HepG2 (cell line): ENCODE results near the gene MT1M. TPM values are rescaled to one million over a fixed set of nuclear protein-coding genes. Genes with fewer than 3 reads are reported as not detected.

ENCODE experiments used
- ATAC-seq: fragments of 200-7000 bp; cut with Tn5 transposase; 3 replicates; pipeline ENCODE4 v1.9.1; 2020; ENCODE audit warnings: mild to moderate bottlenecking, moderate library complexity
- BruUV-seq: library from RNA; stranded (reverse); fragments of 400-500 nt; replicated peaks from 2 replicates; lab custom pipeline; 2021; lab: Mats Ljungman, UMichigan
- CTCF ChIA-PET: fragments of 300-600 bp; formaldehyde crosslinking; extraction: SDS; loops from one replicate; lab custom pipeline; 2021; ENCODE audit warnings: low total read pairs, inconsistent platforms, low intra/inter-chr PET ratio; lab: Yijun Ruan, JAX
- POLR2A ChIA-PET: fragments of 350-600 bp; sonication (Branson Sonifier 250); formaldehyde crosslinking; loops from one replicate; lab custom pipeline; 2020; ENCODE audit warnings: antibody characterized with exemption, inconsistent platforms; lab: Yijun Ruan, JAX
- DNase-seq: peaks from one replicate; pipeline ENCODE4 v3.0.0-alpha.2; 2015; ENCODE audit warnings: low spot score
- FAIRE-seq: peaks from 3 replicates; lab custom pipeline; 2011; peaks lifted over from hg19 to GRCh38; lab: Jason Lieb, UNC
- H2AFZ ChIP-seq: one replicate; pipeline ENCODE4 v1.6.1; 2011; ENCODE audit warnings: low read length, inconsistent platforms
- H3K27ac ChIP-seq: fragments of 300-600 bp; 3 replicates; pipeline ENCODE4 v1.8.0; 2011; ENCODE audit warnings: mixed run types, mild to moderate bottlenecking, mixed read lengths, low read length, inconsistent platforms; ENCODE audit not compliant: insufficient read depth; ENCODE audit errors: extremely low read length
- H3K27me3 ChIP-seq, 2 experiments: fragments of 200-600 bp in 1 of 2; 2 replicates in 1 of 2; 3 replicates in 1 of 2; pipeline versions ENCODE4 v1.6.0 to v1.8.0; 2011; ENCODE audit warnings: low read length in 2 of 2, mild to moderate bottlenecking in 2 of 2, moderate library complexity in 2 of 2, inconsistent platforms in 1 of 2; ENCODE audit not compliant: insufficient read depth in 2 of 2, control insufficient read depth in 1 of 2
- H3K36me3 ChIP-seq, 2 experiments: fragments of 200-600 bp in 1 of 2; replicated peaks in 1 of 2; 2 replicates in 1 of 2; 3 replicates in 1 of 2; pipeline versions ENCODE4 v1.5.1 to v1.8.0; 2011; ENCODE audit warnings: low read length in 2 of 2, inconsistent platforms in 1 of 2; ENCODE audit not compliant: insufficient read depth in 2 of 2, control insufficient read depth in 1 of 2
- H3K4me1 ChIP-seq: 2 replicates; pipeline ENCODE4 v1.5.1; 2012; ENCODE audit warnings: low read length, inconsistent platforms; ENCODE audit not compliant: insufficient read depth
- H3K4me2 ChIP-seq: 2 replicates; pipeline ENCODE4 v1.6.0; 2011; ENCODE audit warnings: low read depth, low read length, inconsistent platforms
- H3K4me3 ChIP-seq, 3 experiments: fragments of 200-600 bp in 1 of 3; sonication (generic), shearing (Covaris generic) in 1 of 3; replicated peaks in 1 of 3; 2 replicates each; pipeline ENCODE4 v1.5.1; 2011 to 2016; ENCODE audit warnings: low read length in 3 of 3, inconsistent platforms in 2 of 3, low read depth in 2 of 3, mild to moderate bottlenecking in 2 of 3, control low read depth in 1 of 3, mixed read lengths in 1 of 3; ENCODE audit not compliant: insufficient read depth in 1 of 3
- H3K79me2 ChIP-seq: one replicate; pipeline ENCODE4 v1.6.1; 2011; ENCODE audit warnings: low read length, inconsistent platforms; ENCODE audit not compliant: insufficient read depth
- H3K9ac ChIP-seq: 2 replicates; pipeline ENCODE4 v1.6.0; 2011; ENCODE audit warnings: mild to moderate bottlenecking, low read depth, low read length, inconsistent platforms; ENCODE audit not compliant: insufficient read depth
- H3K9me3 ChIP-seq: 2 replicates; pipeline ENCODE4 v1.5.1; 2012; ENCODE audit warnings: mild to moderate bottlenecking, low read length
- H4K20me1 ChIP-seq: 2 replicates; pipeline ENCODE4 v1.6.0; 2011; ENCODE audit warnings: inconsistent platforms, mild to moderate bottlenecking, low read length, moderate library complexity; ENCODE audit not compliant: insufficient read depth
- ATF4 ChIP-seq, 2 experiments: fragments of 450-650 bp in 1 of 2; sonication (generic) in 1 of 2; formaldehyde crosslinking; IDR thresholded peaks; 2 replicates each; pipeline versions ENCODE4 v1.5.0 to v1.8.0; 2020 to 2022; ENCODE audit warnings: mild to moderate bottlenecking in 1 of 2, missing genetic modification reagents in 1 of 2
- CBX2 ChIP-seq, 2 experiments: fragments of 200-600 bp in 1 of 2; sonication (generic); formaldehyde crosslinking in 1 of 2; IDR thresholded peaks; 2 replicates each; pipeline versions ENCODE4 v1.7.0 to v1.8.1; 2018 to 2022; ENCODE audit warnings: low read depth in 2 of 2, low read length in 1 of 2, mild to moderate bottlenecking in 1 of 2, missing genetic modification reagents in 1 of 2
- HDAC6 ChIP-seq: fragments of 200-600 bp; sonication (generic); IDR thresholded peaks from 2 replicates; pipeline ENCODE4 v1.7.0; 2017; ENCODE audit warnings: mild to moderate bottlenecking, antibody characterized with exemption, low read length, low read depth
- HES4 ChIP-seq: sonication (generic); formaldehyde crosslinking; IDR thresholded peaks from 2 replicates; pipeline ENCODE4 v1.9.0; 2021; ENCODE audit warnings: mild to moderate bottlenecking, missing genetic modification reagents, borderline replicate concordance
- HNF4G ChIP-seq, 2 experiments: sonication (generic) in 1 of 2; formaldehyde crosslinking in 1 of 2; IDR thresholded peaks; 2 replicates each; pipeline versions ENCODE4 v1.4.0 to v1.6.1; 2011 to 2020; ENCODE audit warnings: borderline replicate concordance in 2 of 2, low read depth in 2 of 2, mild to moderate bottlenecking in 2 of 2, low read length in 1 of 2, missing genetic modification reagents in 1 of 2, moderate library complexity in 1 of 2
- MNT ChIP-seq: fragments of 450-650 bp; IDR thresholded peaks from 2 replicates; pipeline ENCODE4 v1.6.1; 2016
- MTF2 ChIP-seq: sonication (generic); formaldehyde crosslinking; IDR thresholded peaks from 2 replicates; pipeline ENCODE4 v1.5.0; 2020; ENCODE audit warnings: missing genetic modification reagents, borderline replicate concordance
- NR2C2 ChIP-seq: sonication (generic); formaldehyde crosslinking; IDR thresholded peaks from 2 replicates; pipeline ENCODE4 v1.4.0; 2020; ENCODE audit warnings: missing genetic modification reagents, mild to moderate bottlenecking, moderate library complexity, borderline replicate concordance
- POGK ChIP-seq: sonication (generic); formaldehyde crosslinking; conservative IDR thresholded peaks from 2 replicates; pipeline ENCODE4 v1.8.0; 2022; ENCODE audit warnings: mild to moderate bottlenecking, moderate library complexity, missing genetic modification reagents
- RORA ChIP-seq: sonication (generic); formaldehyde crosslinking; IDR thresholded peaks from 2 replicates; pipeline ENCODE4 v1.5.0; 2020; ENCODE audit warnings: mild to moderate bottlenecking, missing genetic modification reagents, moderate library complexity
- SOX13 ChIP-seq, 3 experiments: fragments of 450-650 bp in 1 of 3; sonication (generic) in 1 of 3; formaldehyde crosslinking in 1 of 3; IDR thresholded peaks in 2 of 3; conservative IDR thresholded peaks in 1 of 3; 2 replicates each; pipeline versions ENCODE4 v1.5.0 to v1.6.1; 2016 to 2020; ENCODE audit warnings: antibody characterized with exemption in 1 of 3, mild to moderate bottlenecking in 1 of 3, missing compliant biosample characterization in 1 of 3, missing genetic modification reagents in 1 of 3, moderate library complexity in 1 of 3
- SOX6 ChIP-seq, 2 experiments: fragments of 450-650 bp in 1 of 2; sonication (generic) in 1 of 2; formaldehyde crosslinking in 1 of 2; IDR thresholded peaks; 2 replicates each; pipeline versions ENCODE4 v1.4.0 to v1.6.1; 2017 to 2020; ENCODE audit warnings: antibody characterized with exemption in 1 of 2, mild to moderate bottlenecking in 1 of 2, missing genetic modification reagents in 1 of 2
- ZNF549 ChIP-seq: sonication (generic); formaldehyde crosslinking; IDR thresholded peaks from 2 replicates; pipeline ENCODE4 v1.5.0; 2020; ENCODE audit warnings: missing genetic modification reagents
- ZNF577 ChIP-seq: sonication (generic); formaldehyde crosslinking; IDR thresholded peaks from 2 replicates; pipeline ENCODE4 v1.4.0; 2020; ENCODE audit warnings: mild to moderate bottlenecking, low read depth, missing genetic modification reagents, borderline replicate concordance
- ZNF761 ChIP-seq: sonication (generic); formaldehyde crosslinking; conservative IDR thresholded peaks from 2 replicates; pipeline ENCODE4 v1.4.0; 2020; ENCODE audit warnings: mild to moderate bottlenecking, missing genetic modification reagents
- ZNF839 ChIP-seq: sonication (generic); formaldehyde crosslinking; IDR thresholded peaks from 2 replicates; pipeline ENCODE4 v1.4.0; 2020; ENCODE audit warnings: missing genetic modification reagents, mild to moderate bottlenecking, borderline replicate concordance
- WGBS: methylation state at CpG from one replicate; pipeline ENCODE4 v1.1.6; 2017; ENCODE audit warnings: low lambda C conversion rate; 5-methylcytosine and 5-hydroxymethylcytosine counted together
- in situ Hi-C: cut with HindIII; loops from 2 replicates; pipeline ENCODE4 v1.10.0; 2017; ENCODE audit warnings: low pct_unique_long_range_greater_than_20kb; ENCODE audit not compliant: extremely low pct_ligation_motif_present
- intact Hi-C: fragments of 100-400 bp; cut with micrococcal nuclease; formaldehyde crosslinking; loops from one replicate; pipeline ENCODE4 v1.10.0; 2022; ENCODE audit not compliant: unreplicated experiment
- polyA plus RNA-seq, 8 experiments: library from polyadenylated mRNA; depleted of rRNA in 3 of 8; stranded (reverse) in 7 of 8; unstranded in 1 of 8; fragments of >200 nt; fragmentation: Illumina TruSeq in 4 of 8; extraction: Trizol in 4 of 8; gene quantifications; 2 replicates each; pipeline versions ENCODE4 v1.2.1 to v1.2.3, GENCODE V29; 2011 to 2016; ENCODE audit warnings: low read depth in 4 of 8, missing spikeins in 1 of 8, mixed read lengths in 1 of 8; ENCODE audit not compliant: insufficient read depth in 1 of 8
- total RNA-seq, 5 experiments: library from RNA; depleted of rRNA; stranded (reverse); fragments of >200 nt; fragmentation: Illumina TruSeq; extraction: Trizol; gene quantifications; 2 replicates each; pipeline ENCODE4 v1.2.3, GENCODE V29; 2016; ENCODE audit warnings: low read depth in 1 of 5

The MT1M gene
- total and polyA plus RNA-seq, 2 of the 13 experiments (the other 11 are each of a cell fraction or from before 2014, with no cell fraction given), result 4.6 TPM; not detected in 1

GRCh38 chr16:56637814-56638750, 5.6 kb downstream of the MT1M start, which contains the start of gene MT1A:
Gene MT1A, plus strand, starts transcription at chr16:56638666. Its CDS starts 73 bp downstream, at chr16:56638739.
- no peak within 1 kb of the TSS; the same call in 1 of the 2 replicates for H3K9ac ChIP-seq
- TF ChIP-seq MTF2 (CRISPR knock-in tag), result 0 out of 2 replicates have a peak, but pooled peaks have one; percentile 84
- no peak for TF ChIP-seq HES4 (CRISPR knock-in tag)
- TF ChIP-seq RORA (CRISPR knock-in tag), result no peak
- TF ChIP-seq ZNF839, result no peak
- no peak for TF ChIP-seq SOX13 (IDR thresholded peaks at IDR 0.05)
- TF ChIP-seq SOX13 (CRISPR knock-in tag; conservative IDR thresholded peaks at IDR 0.05 in 1 of 2, IDR thresholded peaks at IDR 0.05 in 1 of 2), result no peak
- TF ChIP-seq POGK (CRISPR knock-in tag), result no peak
- TF ChIP-seq ZNF761 (CRISPR knock-in tag), result 0 out of 2 replicates have a peak, but pooled peaks have one; percentile 58
- TF ChIP-seq SOX6 (IDR thresholded peaks at IDR 0.05), result no peak
- TF ChIP-seq SOX6 (CRISPR knock-in tag; IDR thresholded peaks at IDR 0.05), result no peak; the same call in 1 of the 2 replicates
- no peak for TF ChIP-seq NR2C2
- TF ChIP-seq CBX2 (IDR thresholded peaks at IDR 0.05; ENCODE audit: low read depth, low read length), result no peak
- no peak for TF ChIP-seq CBX2 (CRISPR knock-in tag; IDR thresholded peaks at IDR 0.05; ENCODE audit: low read depth)
- TF ChIP-seq ZNF549 (CRISPR knock-in tag), result no peak
- TF ChIP-seq HNF4G (IDR thresholded peaks at IDR 0.05; ENCODE audit: borderline replicate concordance, low read depth, low read length), result no peak
- TF ChIP-seq HNF4G (CRISPR knock-in tag; IDR thresholded peaks at IDR 0.05; ENCODE audit: borderline replicate concordance, low read depth), result no peak
- no peak for TF ChIP-seq MNT
- TF ChIP-seq HDAC6, result no peak
- TF ChIP-seq ATF4 (CRISPR knock-in tag; IDR thresholded peaks at IDR 0.05), result no peak
- no peak for TF ChIP-seq ZNF577 (CRISPR knock-in tag)

More at GRCh38 chr16:56637814-56638750, 5.6 kb downstream of the MT1M start, which contains the start of gene MT1A:
- Histone ChIP-seq H3K27ac (no peak within 1 kb of the TSS), H3K4me3 (peak within 1 kb of the TSS in 2 of 3 experiments; percentile 36 to 44; a peak in 4 of 6 replicates), H3K9me3 (no peaks in the 10 kb centered on the region), H4K20me1 (no peaks in the 10 kb centered on the region), H3K4me1 (peaks cover 35% of the 10 kb centered on the region), H2AFZ (no peak within 1 kb of the TSS), H3K27me3 (peaks cover 6 to 67% of the 10 kb centered on the region in 2 experiments; a peak in 4 of 5 replicates), H3K79me2 (no peaks in the 10 kb centered on the region), H3K4me2 (peak within 1 kb of the TSS; percentile 66), H3K36me3 (no peaks in the 10 kb centered on the region)
- peak; percentile 29 for DNase-seq
- intact Hi-C loops, result no loop called here
- ChIA-PET POLR2A (interaction anchor here (1.4 kb wide), 1 partner anchor 44 kb away, joined by 3 read pairs; the partner anchor contains the start of gene MT1X), CTCF (no interaction called here)
- FAIRE-seq, result no peak
- WGBS, result 35% methylated on average over 36 of the region's 68 CpGs
- in situ Hi-C loops, result no loop called here
- ATAC-seq, result peak; percentile 84
- BruUV-seq, result no TSS peak
